HEK293 (cell line): Measurements from ENCODE around the gene ZFP91.

ENCODE experiments used
- CTCF ChIA-PET: fragments of 350-600 bp; formaldehyde crosslinking; extraction: SDS; loops from one replicate; lab custom pipeline; 2021; ENCODE audit warnings: antibody characterized with exemption; lab: Yijun Ruan, JAX
- POLR2A ChIA-PET: fragments of 300-600 bp; formaldehyde crosslinking; extraction: SDS; loops from one replicate; lab custom pipeline; 2020; ENCODE audit warnings: antibody characterized with exemption, inconsistent platforms; lab: Yijun Ruan, JAX
- H3K27ac ChIP-seq: fragments of 200-500 bp; sonication (Bioruptor generic); 2 replicates; pipeline ENCODE4 v1.5.1; 2014; ENCODE audit warnings: low read depth, low read length, control low read depth, inconsistent platforms; ENCODE audit errors: extremely low read depth
- H3K36me3 ChIP-seq, 2 experiments: fragments of 200-500 bp in 1 of 2; sonication (Bioruptor generic) in 1 of 2; 1 replicate in 1 of 2; 2 replicates in 1 of 2; pipeline ENCODE4 v1.5.1; 2014 to 2017; ENCODE audit warnings: inconsistent platforms in 2 of 2, low read length in 2 of 2; ENCODE audit not compliant: control insufficient read depth in 2 of 2, insufficient read depth in 1 of 2
- H3K4me1 ChIP-seq: fragments of 200-500 bp; sonication (Bioruptor generic); 2 replicates; pipeline ENCODE4 v1.5.1; 2014; ENCODE audit warnings: mild to moderate bottlenecking, low read length, inconsistent platforms; ENCODE audit not compliant: control insufficient read depth, insufficient read depth
- H3K4me3 ChIP-seq: 2 replicates; pipeline ENCODE4 v1.5.1; 2011; ENCODE audit warnings: low read depth, mild to moderate bottlenecking, control low read depth, low read length, moderate library complexity
- H3K9me3 ChIP-seq: fragments of 200-500 bp; sonication (Bioruptor generic); 2 replicates; pipeline ENCODE4 v1.5.1; 2014; ENCODE audit warnings: low read depth, low read length, inconsistent platforms; ENCODE audit not compliant: control insufficient read depth, insufficient read depth
- EGR2 ChIP-seq: fragments of 450-650 bp; formaldehyde crosslinking; IDR thresholded peaks from 2 replicates; pipeline ENCODE4 v1.5.1; 2016; ENCODE audit warnings: low read depth, missing biosample characterization, missing genetic modification characterization
- GLIS2 ChIP-seq: fragments of 450-650 bp; formaldehyde crosslinking; IDR thresholded peaks from 2 replicates; pipeline ENCODE4 v1.5.1; 2016; ENCODE audit warnings: missing biosample characterization, missing genetic modification characterization
- KLF10 ChIP-seq: fragments of 450-650 bp; IDR thresholded peaks from 2 replicates; pipeline ENCODE4 v1.5.1; 2018; ENCODE audit warnings: missing biosample characterization, mild to moderate bottlenecking, missing genetic modification characterization
- KLF9 ChIP-seq: fragments of 450-650 bp; formaldehyde crosslinking; IDR thresholded peaks from 2 replicates; pipeline ENCODE4 v1.5.1; 2016; ENCODE audit warnings: missing biosample characterization, missing genetic modification characterization, low read depth
- REPIN1 ChIP-seq: fragments of 450-650 bp; formaldehyde crosslinking; IDR thresholded peaks from 2 replicates; pipeline ENCODE4 v1.5.1; 2017; ENCODE audit warnings: missing biosample characterization, missing genetic modification characterization, low read depth
- SCRT1 ChIP-seq: fragments of 450-650 bp; formaldehyde crosslinking; IDR thresholded peaks from 2 replicates; pipeline ENCODE4 v1.5.1; 2016; ENCODE audit warnings: missing biosample characterization, missing genetic modification characterization, borderline replicate concordance
- SCRT2 ChIP-seq: fragments of 450-650 bp; formaldehyde crosslinking; IDR thresholded peaks from 2 replicates; pipeline ENCODE4 v1.5.1; 2016; ENCODE audit warnings: missing biosample characterization, missing genetic modification characterization
- ZBTB17 ChIP-seq: fragments of 450-650 bp; formaldehyde crosslinking; IDR thresholded peaks from 2 replicates; pipeline ENCODE4 v1.5.1; 2016; ENCODE audit warnings: missing biosample characterization, missing genetic modification characterization
- ZNF114 ChIP-seq: fragments of 450-650 bp; formaldehyde crosslinking; IDR thresholded peaks from 2 replicates; pipeline ENCODE4 v1.5.0; 2017; ENCODE audit warnings: missing biosample characterization, missing genetic modification characterization
- ZNF157 ChIP-seq: fragments of 450-650 bp; formaldehyde crosslinking; IDR thresholded peaks from 2 replicates; pipeline ENCODE4 v1.5.1; 2016; ENCODE audit warnings: missing biosample characterization, missing genetic modification characterization
- ZNF169 ChIP-seq: fragments of 450-650 bp; formaldehyde crosslinking; IDR thresholded peaks from 2 replicates; pipeline ENCODE4 v1.5.1; 2016; ENCODE audit warnings: missing biosample characterization, missing genetic modification characterization
- ZNF19 ChIP-seq: fragments of 450-650 bp; formaldehyde crosslinking; IDR thresholded peaks from 2 replicates; pipeline ENCODE4; 2016; ENCODE audit warnings: missing biosample characterization, missing genetic modification characterization, low read depth
- ZNF350 ChIP-seq: fragments of 450-650 bp; formaldehyde crosslinking; IDR thresholded peaks from 2 replicates; pipeline ENCODE4 v1.5.0; 2017; ENCODE audit warnings: missing biosample characterization, mild to moderate bottlenecking, missing genetic modification characterization
- ZNF558 ChIP-seq: fragments of 450-650 bp; formaldehyde crosslinking; IDR thresholded peaks from 2 replicates; pipeline ENCODE4 v1.5.1; 2016; ENCODE audit warnings: missing biosample characterization, missing genetic modification characterization
- ZNF596 ChIP-seq: fragments of 450-650 bp; IDR thresholded peaks from 2 replicates; pipeline ENCODE4 v1.5.0; 2018; ENCODE audit warnings: missing biosample characterization, mild to moderate bottlenecking, missing genetic modification characterization, moderate library complexity
- ZNF626 ChIP-seq: fragments of 450-650 bp; sonication (Bioruptor Pico); formaldehyde crosslinking; IDR thresholded peaks from 2 replicates; pipeline ENCODE4 v1.5.1; 2018; ENCODE audit warnings: missing biosample characterization, missing genetic modification characterization, inconsistent platforms
- ZNF747 ChIP-seq: fragments of 450-650 bp; formaldehyde crosslinking; IDR thresholded peaks from 2 replicates; pipeline ENCODE4 v1.5.1; 2016; ENCODE audit warnings: missing biosample characterization, missing genetic modification characterization
- TF ChIP-seq, protein P1 (sequence below): fragments of 450-650 bp; formaldehyde crosslinking; conservative IDR thresholded peaks from 2 replicates; pipeline ENCODE4 v1.5.1; 2016; ENCODE audit warnings: low read depth, missing biosample characterization, missing genetic modification characterization
- TF ChIP-seq, protein P2 (sequence below): fragments of 450-650 bp; formaldehyde crosslinking; IDR thresholded peaks from 2 replicates; pipeline ENCODE4 v1.5.1; 2016; ENCODE audit warnings: missing biosample characterization, missing genetic modification characterization
- TF ChIP-seq, protein P3 (sequence below): fragments of 450-650 bp; formaldehyde crosslinking; IDR thresholded peaks from 2 replicates; pipeline ENCODE4; 2016; ENCODE audit warnings: missing biosample characterization, missing genetic modification characterization
- TF ChIP-seq, protein P4 (sequence below): fragments of 450-650 bp; formaldehyde crosslinking; IDR thresholded peaks from 2 replicates; pipeline ENCODE4 v1.5.1; 2016; ENCODE audit warnings: missing biosample characterization, missing genetic modification characterization

The ZFP91 gene

DNA sequence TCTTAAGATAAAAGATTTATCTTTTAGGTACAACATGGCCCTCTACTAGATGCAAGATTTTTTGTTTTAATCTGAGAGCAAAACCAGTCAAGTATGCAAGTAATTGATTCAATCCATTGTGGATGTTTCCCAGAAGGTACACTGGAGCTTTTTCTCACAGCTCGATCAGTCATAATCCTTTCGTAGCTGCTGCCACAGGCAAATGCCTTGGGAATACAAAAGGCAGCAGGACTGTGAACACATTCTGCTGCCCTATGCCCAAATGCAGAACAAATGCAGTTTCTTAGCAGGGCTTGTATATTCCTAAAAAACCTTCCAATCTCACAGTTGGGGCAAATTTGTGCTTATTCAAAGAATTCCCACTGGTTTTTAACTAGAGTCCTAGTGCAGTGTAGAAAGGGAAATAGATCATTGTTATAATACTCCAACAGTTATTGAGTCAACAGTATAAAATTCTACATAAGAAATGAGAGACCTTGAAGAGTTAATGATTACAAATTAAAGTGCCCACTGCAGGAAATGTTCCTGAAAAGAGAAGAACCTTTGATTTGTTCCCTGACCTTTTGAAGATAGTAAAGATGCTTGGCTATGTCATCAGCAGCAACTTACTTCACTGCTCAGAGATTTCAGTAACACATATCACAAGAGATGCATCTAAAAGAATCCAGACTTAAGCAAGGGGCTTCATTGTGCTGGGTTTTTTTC lies 17.3 kb upstream of the ZFP91 start (continued):
- TF ChIP-seq ZNF747 (tag by site-specific recombination) (no peak), ZNF157 (tag by site-specific recombination) (no peak), GLIS2 (tag by site-specific recombination) (no peak), KLF9 (tag by site-specific recombination) (no peak), ZBTB17 (tag by site-specific recombination) (no peak), ZNF19 (tag by site-specific recombination) (no peak), KLF10 (no peak)
- TF ChIP-seq, protein P1, sequence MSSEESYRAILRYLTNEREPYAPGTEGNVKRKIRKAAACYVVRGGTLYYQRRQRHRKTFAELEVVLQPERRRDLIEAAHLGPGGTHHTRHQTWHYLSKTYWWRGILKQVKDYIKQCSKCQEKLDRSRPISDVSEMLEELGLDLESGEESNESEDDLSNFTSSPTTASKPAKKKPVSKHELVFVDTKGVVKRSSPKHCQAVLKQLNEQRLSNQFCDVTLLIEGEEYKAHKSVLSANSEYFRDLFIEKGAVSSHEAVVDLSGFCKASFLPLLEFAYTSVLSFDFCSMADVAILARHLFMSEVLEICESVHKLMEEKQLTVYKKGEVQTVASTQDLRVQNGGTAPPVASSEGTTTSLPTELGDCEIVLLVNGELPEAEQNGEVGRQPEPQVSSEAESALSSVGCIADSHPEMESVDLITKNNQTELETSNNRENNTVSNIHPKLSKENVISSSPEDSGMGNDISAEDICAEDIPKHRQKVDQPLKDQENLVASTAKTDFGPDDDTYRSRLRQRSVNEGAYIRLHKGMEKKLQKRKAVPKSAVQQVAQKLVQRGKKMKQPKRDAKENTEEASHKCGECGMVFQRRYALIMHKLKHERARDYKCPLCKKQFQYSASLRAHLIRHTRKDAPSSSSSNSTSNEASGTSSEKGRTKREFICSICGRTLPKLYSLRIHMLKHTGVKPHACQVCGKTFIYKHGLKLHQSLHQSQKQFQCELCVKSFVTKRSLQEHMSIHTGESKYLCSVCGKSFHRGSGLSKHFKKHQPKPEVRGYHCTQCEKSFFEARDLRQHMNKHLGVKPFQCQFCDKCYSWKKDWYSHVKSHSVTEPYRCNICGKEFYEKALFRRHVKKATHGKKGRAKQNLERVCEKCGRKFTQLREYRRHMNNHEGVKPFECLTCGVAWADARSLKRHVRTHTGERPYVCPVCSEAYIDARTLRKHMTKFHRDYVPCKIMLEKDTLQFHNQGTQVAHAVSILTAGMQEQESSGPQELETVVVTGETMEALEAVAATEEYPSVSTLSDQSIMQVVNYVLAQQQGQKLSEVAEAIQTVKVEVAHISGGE (tag by site-specific recombination): no peak
- TF ChIP-seq, all 188 proteins: peak for 0

DNA sequence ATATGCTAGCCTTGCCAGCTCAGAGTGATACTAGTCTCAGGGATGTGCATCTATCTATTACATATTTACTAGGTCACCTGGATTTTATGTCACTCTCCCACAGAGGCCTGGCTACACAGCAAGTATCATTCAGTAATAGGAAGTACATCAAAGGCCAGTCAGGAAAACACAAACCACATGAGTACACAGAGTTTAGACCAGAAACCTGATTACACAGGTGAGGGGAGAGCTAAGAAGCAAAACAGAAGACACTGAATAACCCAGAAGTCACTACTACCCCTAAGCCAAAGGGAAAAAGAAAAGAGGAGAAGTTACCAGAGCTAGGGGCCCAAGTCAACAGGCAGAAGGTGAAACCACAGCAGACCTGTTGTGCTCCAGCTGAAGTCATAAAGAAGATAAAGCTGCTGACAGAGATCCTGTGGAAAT lies 16.5 kb upstream of the ZFP91 start:
- H3K9me3 ChIP-seq: no peaks in the 10 kb centered on the region
- POLR2A ChIA-PET: no interaction called here
- no peaks in the 10 kb centered on the region for H3K4me1 ChIP-seq
- TF ChIP-seq, protein P2, sequence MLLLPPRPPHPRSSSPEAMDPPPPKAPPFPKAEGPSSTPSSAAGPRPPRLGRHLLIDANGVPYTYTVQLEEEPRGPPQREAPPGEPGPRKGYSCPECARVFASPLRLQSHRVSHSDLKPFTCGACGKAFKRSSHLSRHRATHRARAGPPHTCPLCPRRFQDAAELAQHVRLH (tag by site-specific recombination): no peak
- TF ChIP-seq ZNF558: no peak
- TF ChIP-seq, protein P3, sequence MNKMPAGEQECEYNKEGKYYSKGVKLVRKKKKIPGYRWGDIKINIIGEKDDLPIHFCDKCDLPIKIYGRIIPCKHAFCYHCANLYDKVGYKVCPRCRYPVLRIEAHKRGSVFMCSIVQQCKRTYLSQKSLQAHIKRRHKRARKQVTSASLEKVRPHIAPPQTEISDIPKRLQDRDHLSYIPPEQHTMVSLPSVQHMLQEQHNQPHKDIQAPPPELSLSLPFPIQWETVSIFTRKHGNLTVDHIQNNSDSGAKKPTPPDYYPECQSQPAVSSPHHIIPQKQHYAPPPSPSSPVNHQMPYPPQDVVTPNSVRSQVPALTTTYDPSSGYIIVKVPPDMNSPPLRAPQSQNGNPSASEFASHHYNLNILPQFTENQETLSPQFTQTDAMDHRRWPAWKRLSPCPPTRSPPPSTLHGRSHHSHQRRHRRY: no peak
- TF ChIP-seq SCRT1 (tag by site-specific recombination): peak; percentile 74
- TF ChIP-seq EGR2 (tag by site-specific recombination): no peak
- no peak for TF ChIP-seq ZNF114
- no peak for TF ChIP-seq KLF10
- TF ChIP-seq ZNF350 (tag by site-specific recombination): no peak
- no peak for TF ChIP-seq REPIN1 (tag by site-specific recombination)
- TF ChIP-seq ZNF626 (tag by site-specific recombination): no peak
- TF ChIP-seq ZNF596 (tag by site-specific recombination): no peak
- TF ChIP-seq ZNF169 (tag by site-specific recombination): no peak
- peak; percentile 92 for TF ChIP-seq SCRT2 (tag by site-specific recombination)
- TF ChIP-seq, protein P4, sequence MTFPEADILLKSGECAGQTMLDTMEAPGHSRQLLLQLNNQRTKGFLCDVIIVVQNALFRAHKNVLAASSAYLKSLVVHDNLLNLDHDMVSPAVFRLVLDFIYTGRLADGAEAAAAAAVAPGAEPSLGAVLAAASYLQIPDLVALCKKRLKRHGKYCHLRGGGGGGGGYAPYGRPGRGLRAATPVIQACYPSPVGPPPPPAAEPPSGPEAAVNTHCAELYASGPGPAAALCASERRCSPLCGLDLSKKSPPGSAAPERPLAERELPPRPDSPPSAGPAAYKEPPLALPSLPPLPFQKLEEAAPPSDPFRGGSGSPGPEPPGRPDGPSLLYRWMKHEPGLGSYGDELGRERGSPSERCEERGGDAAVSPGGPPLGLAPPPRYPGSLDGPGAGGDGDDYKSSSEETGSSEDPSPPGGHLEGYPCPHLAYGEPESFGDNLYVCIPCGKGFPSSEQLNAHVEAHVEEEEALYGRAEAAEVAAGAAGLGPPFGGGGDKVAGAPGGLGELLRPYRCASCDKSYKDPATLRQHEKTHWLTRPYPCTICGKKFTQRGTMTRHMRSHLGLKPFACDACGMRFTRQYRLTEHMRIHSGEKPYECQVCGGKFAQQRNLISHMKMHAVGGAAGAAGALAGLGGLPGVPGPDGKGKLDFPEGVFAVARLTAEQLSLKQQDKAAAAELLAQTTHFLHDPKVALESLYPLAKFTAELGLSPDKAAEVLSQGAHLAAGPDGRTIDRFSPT: no peak
- TF ChIP-seq, all 188 proteins: peak for 2
- Histone ChIP-seq H3K4me3 (no peak overlapping the region), H3K27ac (no peak overlapping the region), H3K36me3 (peaks cover 0 to 6% of the 10 kb centered on the region in 2 experiments; a peak in 1 of 3 replicates)
- CTCF ChIA-PET: no interaction called here
